SK-N-MC (cell line): ENCODE results near the gene CLCN7.

Experiments used
- EZH2 ChIP-seq: fragments of 200-600 bp; sonication (generic); IDR thresholded peaks from one replicate; pipeline ENCODE4 v1.6.1; 2017; ENCODE audit warnings: antibody characterized with exemption
- POLR2AphosphoS5 ChIP-seq: IDR thresholded peaks from 2 replicates; pipeline ENCODE4 v1.6.1; 2012; ENCODE audit warnings: mild to moderate bottlenecking, low read depth, low read length, borderline replicate concordance

GRCh38 chr16:1422076-1422475, 52.8 kb downstream of the CLCN7 start:
- no peak for TF ChIP-seq EZH2
- TF ChIP-seq POLR2AphosphoS5, result no peak
